ENCODE results near the gene NAA35.

- no peak for TF ChIP-seq ZNF70 (CRISPR knock-in tag; IDR thresholded peaks at IDR 0.05)
- no peak for TF ChIP-seq RARB (CRISPR knock-in tag; IDR thresholded peaks at IDR 0.05)
- TF ChIP-seq, protein P1, sequence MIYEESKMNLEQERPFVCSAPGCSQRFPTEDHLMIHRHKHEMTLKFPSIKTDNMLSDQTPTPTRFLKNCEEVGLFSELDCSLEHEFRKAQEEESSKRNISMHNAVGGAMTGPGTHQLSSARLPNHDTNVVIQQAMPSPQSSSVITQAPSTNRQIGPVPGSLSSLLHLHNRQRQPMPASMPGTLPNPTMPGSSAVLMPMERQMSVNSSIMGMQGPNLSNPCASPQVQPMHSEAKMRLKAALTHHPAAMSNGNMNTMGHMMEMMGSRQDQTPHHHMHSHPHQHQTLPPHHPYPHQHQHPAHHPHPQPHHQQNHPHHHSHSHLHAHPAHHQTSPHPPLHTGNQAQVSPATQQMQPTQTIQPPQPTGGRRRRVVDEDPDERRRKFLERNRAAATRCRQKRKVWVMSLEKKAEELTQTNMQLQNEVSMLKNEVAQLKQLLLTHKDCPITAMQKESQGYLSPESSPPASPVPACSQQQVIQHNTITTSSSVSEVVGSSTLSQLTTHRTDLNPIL (CRISPR knock-in tag; IDR thresholded peaks at IDR 0.05; ENCODE audit: low read depth), result no peak
- TF ChIP-seq ZFP30 (CRISPR knock-in tag; IDR thresholded peaks at IDR 0.05), result no peak
- no peak for TF ChIP-seq CSDC2 (CRISPR knock-in tag; IDR thresholded peaks at IDR 0.05)
- TF ChIP-seq ISL1 (CRISPR knock-in tag; IDR thresholded peaks at IDR 0.05), result no peak
- no peak for TF ChIP-seq TOX (CRISPR knock-in tag; IDR thresholded peaks at IDR 0.05; ENCODE audit: borderline replicate concordance)
- no peak for TF ChIP-seq GLIS3 (CRISPR knock-in tag; IDR thresholded peaks at IDR 0.05)
- TF ChIP-seq, protein P2, sequence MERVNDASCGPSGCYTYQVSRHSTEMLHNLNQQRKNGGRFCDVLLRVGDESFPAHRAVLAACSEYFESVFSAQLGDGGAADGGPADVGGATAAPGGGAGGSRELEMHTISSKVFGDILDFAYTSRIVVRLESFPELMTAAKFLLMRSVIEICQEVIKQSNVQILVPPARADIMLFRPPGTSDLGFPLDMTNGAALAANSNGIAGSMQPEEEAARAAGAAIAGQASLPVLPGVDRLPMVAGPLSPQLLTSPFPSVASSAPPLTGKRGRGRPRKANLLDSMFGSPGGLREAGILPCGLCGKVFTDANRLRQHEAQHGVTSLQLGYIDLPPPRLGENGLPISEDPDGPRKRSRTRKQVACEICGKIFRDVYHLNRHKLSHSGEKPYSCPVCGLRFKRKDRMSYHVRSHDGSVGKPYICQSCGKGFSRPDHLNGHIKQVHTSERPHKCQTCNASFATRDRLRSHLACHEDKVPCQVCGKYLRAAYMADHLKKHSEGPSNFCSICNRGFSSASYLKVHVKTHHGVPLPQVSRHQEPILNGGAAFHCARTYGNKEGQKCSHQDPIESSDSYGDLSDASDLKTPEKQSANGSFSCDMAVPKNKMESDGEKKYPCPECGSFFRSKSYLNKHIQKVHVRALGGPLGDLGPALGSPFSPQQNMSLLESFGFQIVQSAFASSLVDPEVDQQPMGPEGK (CRISPR knock-in tag; IDR thresholded peaks at IDR 0.05; ENCODE audit: borderline replicate concordance), result no peak
- TF ChIP-seq ARNTL (CRISPR knock-in tag; IDR thresholded peaks at IDR 0.05; ENCODE audit: borderline replicate concordance, low read depth), result no peak
- TF ChIP-seq SNAI2 (CRISPR knock-in tag; IDR thresholded peaks at IDR 0.05), result no peak
- TF ChIP-seq, protein P3, sequence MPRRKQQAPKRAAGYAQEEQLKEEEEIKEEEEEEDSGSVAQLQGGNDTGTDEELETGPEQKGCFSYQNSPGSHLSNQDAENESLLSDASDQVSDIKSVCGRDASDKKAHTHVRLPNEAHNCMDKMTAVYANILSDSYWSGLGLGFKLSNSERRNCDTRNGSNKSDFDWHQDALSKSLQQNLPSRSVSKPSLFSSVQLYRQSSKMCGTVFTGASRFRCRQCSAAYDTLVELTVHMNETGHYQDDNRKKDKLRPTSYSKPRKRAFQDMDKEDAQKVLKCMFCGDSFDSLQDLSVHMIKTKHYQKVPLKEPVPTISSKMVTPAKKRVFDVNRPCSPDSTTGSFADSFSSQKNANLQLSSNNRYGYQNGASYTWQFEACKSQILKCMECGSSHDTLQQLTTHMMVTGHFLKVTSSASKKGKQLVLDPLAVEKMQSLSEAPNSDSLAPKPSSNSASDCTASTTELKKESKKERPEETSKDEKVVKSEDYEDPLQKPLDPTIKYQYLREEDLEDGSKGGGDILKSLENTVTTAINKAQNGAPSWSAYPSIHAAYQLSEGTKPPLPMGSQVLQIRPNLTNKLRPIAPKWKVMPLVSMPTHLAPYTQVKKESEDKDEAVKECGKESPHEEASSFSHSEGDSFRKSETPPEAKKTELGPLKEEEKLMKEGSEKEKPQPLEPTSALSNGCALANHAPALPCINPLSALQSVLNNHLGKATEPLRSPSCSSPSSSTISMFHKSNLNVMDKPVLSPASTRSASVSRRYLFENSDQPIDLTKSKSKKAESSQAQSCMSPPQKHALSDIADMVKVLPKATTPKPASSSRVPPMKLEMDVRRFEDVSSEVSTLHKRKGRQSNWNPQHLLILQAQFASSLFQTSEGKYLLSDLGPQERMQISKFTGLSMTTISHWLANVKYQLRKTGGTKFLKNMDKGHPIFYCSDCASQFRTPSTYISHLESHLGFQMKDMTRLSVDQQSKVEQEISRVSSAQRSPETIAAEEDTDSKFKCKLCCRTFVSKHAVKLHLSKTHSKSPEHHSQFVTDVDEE (CRISPR knock-in tag; IDR thresholded peaks at IDR 0.05), result no peak
- no peak for TF ChIP-seq PPARA (CRISPR knock-in tag; IDR thresholded peaks at IDR 0.05; ENCODE audit: borderline replicate concordance)
- TF ChIP-seq BACH2 (CRISPR knock-in tag; IDR thresholded peaks at IDR 0.05; ENCODE audit: borderline replicate concordance), result no peak
Observed at GRCh38 chr9:85964526-85964925, 23.6 kb downstream of the NAA35 start.
